ENCODE data around the gene RBMS3.

The RBMS3 gene

GRCh38 chr3:29827756-29828155 lies 546.9 kb downstream of the RBMS3 start:
- POLR2A ChIA-PET: no interaction called here
- TF ChIP-seq CTCF (IDR thresholded peaks at IDR 0.05; ENCODE audit: control extremely low read depth, extremely low read depth, low read depth, missing control alignments): no peak
- CTCF ChIA-PET: no interaction called here
- DNase-seq (ENCODE audit: extremely low spot score): no peak

- DNase-seq (ENCODE audit: extremely low spot score): no peak
- TF ChIP-seq CTCF (IDR thresholded peaks at IDR 0.05; ENCODE audit: control extremely low read depth, extremely low read depth, low read depth, missing control alignments): no peak
- CTCF ChIA-PET: interaction anchor here (0.7 kb wide), 1 partner anchor 10 kb away, joined by 3 read pairs; no protein-coding TSS in a partner anchor
- POLR2A ChIA-PET: no interaction called here
These were observed 548.5 kb downstream of the RBMS3 start for GRCh38 chr3:29829340-29829739.

GRCh38 chr3:29850641-29851040 lies 569.8 kb downstream of the RBMS3 start:
- POLR2A ChIA-PET: no interaction called here
- DNase-seq (ENCODE audit: extremely low spot score): no peak
- CTCF ChIA-PET: no interaction called here
- TF ChIP-seq CTCF (IDR thresholded peaks at IDR 0.05; ENCODE audit: control extremely low read depth, extremely low read depth, low read depth, missing control alignments): no peak

- TF ChIP-seq CTCF (IDR thresholded peaks at IDR 0.05; ENCODE audit: control extremely low read depth, extremely low read depth, low read depth, missing control alignments): no peak
- ChIA-PET POLR2A (no interaction called here), CTCF (interaction anchor here (1.2 to 2.2 kb wide), 3 partner anchors 11 to 347 kb away, joined by 3 to 5 read pairs (median 4); no protein-coding TSS in a partner anchor)
- no peak for DNase-seq (ENCODE audit: extremely low spot score)
These were observed 571.9 kb downstream of the RBMS3 start for GRCh38 chr3:29852767-29853166.

- no peak for TF ChIP-seq CTCF (IDR thresholded peaks at IDR 0.05; ENCODE audit: control extremely low read depth, extremely low read depth, low read depth, missing control alignments)
- ChIA-PET POLR2A (no interaction called here), CTCF (interaction anchor here (0.7 to 2.2 kb wide), 3 partner anchors 10 to 13 kb away, joined by 3 to 5 read pairs (median 3); no protein-coding TSS in a partner anchor)
- no peak for DNase-seq (ENCODE audit: extremely low spot score)
These were observed 573.0 kb downstream of the RBMS3 start for GRCh38 chr3:29853841-29854397.

GRCh38 chr3:29854821-29855220 lies 574.0 kb downstream of the RBMS3 start:
- CTCF ChIA-PET: interaction anchor here (2.2 kb wide), 1 partner anchor 9 kb away, joined by 5 read pairs; no protein-coding TSS in a partner anchor
- no peak for DNase-seq (ENCODE audit: extremely low spot score)
- TF ChIP-seq CTCF (IDR thresholded peaks at IDR 0.05; ENCODE audit: control extremely low read depth, extremely low read depth, low read depth, missing control alignments): no peak
- POLR2A ChIA-PET: no interaction called here

All from GM10248 (cell line).